DND-41 (cell line): ENCODE data around the gene USP35.

Experiments used
- EZH2 ChIP-seq: IDR thresholded peaks from 3 replicates; pipeline ENCODE4 v1.6.1; 2012; ENCODE audit warnings: borderline replicate concordance, low read depth, mild to moderate bottlenecking, moderate library complexity, low read length, inconsistent platforms; ENCODE audit not compliant: severe bottlenecking
- TF ChIP-seq, protein P1 (sequence below): IDR thresholded peaks from 2 replicates; pipeline ENCODE4 v1.5.1; 2012; ENCODE audit warnings: borderline replicate concordance, low read length, moderate library complexity, mild to moderate bottlenecking; ENCODE audit not compliant: poor library complexity, severe bottlenecking; ENCODE audit errors: extremely low read depth

DNA sequence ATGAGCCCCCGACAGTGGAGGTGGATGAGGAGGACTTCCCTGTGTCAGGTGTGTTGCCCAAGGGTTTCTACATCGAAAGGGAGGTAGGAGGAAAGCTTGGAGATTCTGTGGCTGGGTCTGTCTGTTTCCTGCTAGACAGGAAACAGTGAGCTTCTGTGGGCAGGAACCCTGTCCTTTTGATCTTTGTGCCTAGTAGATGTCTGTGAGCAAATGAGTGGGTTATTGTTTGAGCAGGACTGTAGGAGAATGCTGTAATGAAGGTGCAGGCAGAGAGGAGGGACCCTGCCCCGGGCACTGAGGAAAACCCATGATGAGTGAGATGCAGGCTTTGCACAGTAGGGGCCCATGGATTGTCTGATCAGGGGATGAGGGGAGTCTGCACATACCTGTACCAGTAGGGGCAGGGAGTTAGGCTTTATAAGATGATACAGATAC, 14.0 kb downstream of the USP35 start:
- TF ChIP-seq, protein P1, sequence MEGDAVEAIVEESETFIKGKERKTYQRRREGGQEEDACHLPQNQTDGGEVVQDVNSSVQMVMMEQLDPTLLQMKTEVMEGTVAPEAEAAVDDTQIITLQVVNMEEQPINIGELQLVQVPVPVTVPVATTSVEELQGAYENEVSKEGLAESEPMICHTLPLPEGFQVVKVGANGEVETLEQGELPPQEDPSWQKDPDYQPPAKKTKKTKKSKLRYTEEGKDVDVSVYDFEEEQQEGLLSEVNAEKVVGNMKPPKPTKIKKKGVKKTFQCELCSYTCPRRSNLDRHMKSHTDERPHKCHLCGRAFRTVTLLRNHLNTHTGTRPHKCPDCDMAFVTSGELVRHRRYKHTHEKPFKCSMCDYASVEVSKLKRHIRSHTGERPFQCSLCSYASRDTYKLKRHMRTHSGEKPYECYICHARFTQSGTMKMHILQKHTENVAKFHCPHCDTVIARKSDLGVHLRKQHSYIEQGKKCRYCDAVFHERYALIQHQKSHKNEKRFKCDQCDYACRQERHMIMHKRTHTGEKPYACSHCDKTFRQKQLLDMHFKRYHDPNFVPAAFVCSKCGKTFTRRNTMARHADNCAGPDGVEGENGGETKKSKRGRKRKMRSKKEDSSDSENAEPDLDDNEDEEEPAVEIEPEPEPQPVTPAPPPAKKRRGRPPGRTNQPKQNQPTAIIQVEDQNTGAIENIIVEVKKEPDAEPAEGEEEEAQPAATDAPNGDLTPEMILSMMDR = peak; percentile 9
- TF ChIP-seq EZH2 = no peak
